ENCODE results near the gene CERK.
A peak's percentile ranks its signal among the peaks of the same experiment; 100 is the strongest.
"Not testable (repeated sequence)": the region's sequence is repeated elsewhere in the genome, so short reads cannot be mapped to it uniquely, and the experiment has no call there.

The CERK gene

GRCh38 chr22:46734213-46734722 is 3.8 kb downstream of the CERK start:
- not testable (repeated sequence) for H3K9me3 ChIP-seq (ENCODE audit: control extremely low read depth in 1 of 5, control insufficient read depth in 4 of 5, insufficient read depth in 2 of 5, low read depth in 1 of 5, low read length in 4 of 5); DNase-seq; H3K27ac ChIP-seq (ENCODE audit: insufficient read depth in 1 of 2, low read depth in 1 of 2, low read length in 2 of 2, poor library complexity in 1 of 2, severe bottlenecking in 2 of 2); H3K27me3 ChIP-seq (replicated peaks in 2 of 5; ENCODE audit: control insufficient read depth in 4 of 5, insufficient read depth in 5 of 5, low read length in 4 of 5)
- ChIA-PET CTCF (interaction anchor here (1.3 to 2.0 kb wide), 2 partner anchors 23 to 28 kb away, joined by 3 to 4 read pairs; partner anchors contain the start of gene TBC1D22A), POLR2A (interaction anchor here (1.0 kb wide), 1 partner anchor 28 kb away, joined by 4 read pairs; the partner anchor contains the start of gene TBC1D22A)
- peaks cover 2 to 16% (median 11%) of the 10 kb centered on the region in 4 experiments for H3K36me3 ChIP-seq (ENCODE audit: control insufficient read depth in 4 of 4, insufficient read depth in 4 of 4, low read length in 3 of 4)
- H3K4me3 ChIP-seq (ENCODE audit: control insufficient read depth in 1 of 7, extremely low read depth in 1 of 7, insufficient read depth in 4 of 7, low read depth in 2 of 7, low read length in 6 of 7) = peak overlapping the region in 2 of 7 experiments; percentile 11 to 90
- H3K4me1 ChIP-seq (ENCODE audit: control extremely low read depth in 1 of 4, control insufficient read depth in 4 of 4, insufficient read depth in 4 of 4, low read length in 3 of 4) = peaks cover 12 to 50% (median 39%) of the 10 kb centered on the region in 4 experiments
- 90% methylated on average over 11 of the region's 12 CpGs for WGBS (ENCODE audit: insufficient coverage)

GRCh38 chr22:46732513-46732912 is 5.5 kb downstream of the CERK start:
- CTCF ChIA-PET = interaction anchor here (0.9 to 1.2 kb wide), 3 partner anchors 10 to 53 kb away, joined by 3 read pairs; no protein-coding TSS in a partner anchor
- H3K4me1 ChIP-seq (ENCODE audit: control extremely low read depth in 1 of 4, control insufficient read depth in 4 of 4, insufficient read depth in 4 of 4, low read length in 3 of 4) = peaks cover 12 to 41% (median 31%) of the 10 kb centered on the region in 4 experiments
- no peak for DNase-seq

DNA sequence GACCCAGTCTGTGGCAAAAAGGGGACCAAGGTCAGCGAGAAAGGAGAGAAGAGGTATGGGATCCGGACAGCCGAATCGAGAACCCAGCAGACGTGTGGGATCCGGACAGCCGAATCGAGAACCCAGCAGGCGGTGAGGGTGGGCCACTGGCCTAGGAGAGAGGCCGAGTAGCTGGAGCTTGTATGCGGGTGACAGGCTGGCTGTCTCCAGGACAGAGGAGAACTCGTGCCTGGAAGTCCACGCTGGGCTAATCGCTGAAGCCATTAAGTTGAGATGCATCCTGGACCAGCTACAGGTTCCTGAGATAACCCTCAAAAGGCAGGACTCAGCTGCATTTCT is 6.0 kb downstream of the CERK start:
- Histone ChIP-seq H3K4me3 (ENCODE audit: control insufficient read depth in 1 of 7, extremely low read depth in 1 of 7, insufficient read depth in 4 of 7, low read depth in 2 of 7, low read length in 6 of 7) (no peak overlapping the region), H3K9me3 (ENCODE audit: control extremely low read depth in 1 of 5, control insufficient read depth in 4 of 5, insufficient read depth in 2 of 5, low read depth in 1 of 5, low read length in 4 of 5) (no peaks in the 10 kb centered on the region), H3K27ac (ENCODE audit: insufficient read depth in 1 of 2, low read depth in 1 of 2, low read length in 2 of 2, poor library complexity in 1 of 2, severe bottlenecking in 2 of 2) (peak overlapping the region in 1 of 2 experiments; percentile 34), H3K27me3 (replicated peaks in 2 of 5; ENCODE audit: control insufficient read depth in 4 of 5, insufficient read depth in 5 of 5, low read length in 4 of 5) (no peaks in the 10 kb centered on the region), H3K4me1 (ENCODE audit: control extremely low read depth in 1 of 4, control insufficient read depth in 4 of 4, insufficient read depth in 4 of 4, low read length in 3 of 4) (peaks cover 12 to 38% (median 28%) of the 10 kb centered on the region in 4 experiments), H3K36me3 (ENCODE audit: control insufficient read depth in 4 of 4, insufficient read depth in 4 of 4, low read length in 3 of 4) (peaks cover 7 to 33% (median 17%) of the 10 kb centered on the region in 4 experiments)
- ChIA-PET POLR2A (no interaction called here), CTCF (interaction anchor here (1.0 kb wide), 1 partner anchor 52 kb away, joined by 3 read pairs; no protein-coding TSS in a partner anchor)
- DNase-seq = no peak
- WGBS (ENCODE audit: insufficient coverage) = 97% methylated on average over 14 of the region's 14 CpGs

More at GRCh38 chr22:46732513-46732912, 5.5 kb downstream of the CERK start:
- Histone ChIP-seq H3K36me3 (ENCODE audit: control insufficient read depth in 4 of 4, insufficient read depth in 4 of 4, low read length in 3 of 4) (peaks cover 7 to 30% (median 17%) of the 10 kb centered on the region in 4 experiments), H3K27me3 (replicated peaks in 2 of 5; ENCODE audit: control insufficient read depth in 4 of 5, insufficient read depth in 5 of 5, low read length in 4 of 5) (no peaks in the 10 kb centered on the region), H3K9me3 (ENCODE audit: control extremely low read depth in 1 of 5, control insufficient read depth in 4 of 5, insufficient read depth in 2 of 5, low read depth in 1 of 5, low read length in 4 of 5) (no peaks in the 10 kb centered on the region), H3K4me3 (ENCODE audit: control insufficient read depth in 1 of 7, extremely low read depth in 1 of 7, insufficient read depth in 4 of 7, low read depth in 2 of 7, low read length in 6 of 7) (no peak overlapping the region), H3K27ac (ENCODE audit: insufficient read depth in 1 of 2, low read depth in 1 of 2, low read length in 2 of 2, poor library complexity in 1 of 2, severe bottlenecking in 2 of 2) (no peak overlapping the region)
- POLR2A ChIA-PET = interaction anchor here (0.5 kb wide), 1 partner anchor 122 kb away, joined by 5 read pairs; no protein-coding TSS in a partner anchor
- 71% methylated on average over 4 of the region's 7 CpGs for WGBS (ENCODE audit: insufficient coverage)

- ChIA-PET POLR2A (no interaction called here), CTCF (interaction anchor here (1.0 to 1.9 kb wide), 2 partner anchors 27 to 66 kb away, joined by 3 to 4 read pairs; no protein-coding TSS in a partner anchor)
- Histone ChIP-seq H3K27ac (ENCODE audit: insufficient read depth in 1 of 2, low read depth in 1 of 2, low read length in 2 of 2, poor library complexity in 1 of 2, severe bottlenecking in 2 of 2) (peak overlapping the region in 1 of 2 experiments; percentile 34), H3K4me1 (ENCODE audit: control extremely low read depth in 1 of 4, control insufficient read depth in 4 of 4, insufficient read depth in 4 of 4, low read length in 3 of 4) (peaks cover 9 to 32% (median 23%) of the 10 kb centered on the region in 4 experiments), H3K27me3 (replicated peaks in 2 of 5; ENCODE audit: control insufficient read depth in 4 of 5, insufficient read depth in 5 of 5, low read length in 4 of 5) (no peaks in the 10 kb centered on the region), H3K36me3 (ENCODE audit: control insufficient read depth in 4 of 4, insufficient read depth in 4 of 4, low read length in 3 of 4) (peaks cover 7 to 38% (median 19%) of the 10 kb centered on the region in 4 experiments), H3K9me3 (ENCODE audit: control extremely low read depth in 1 of 5, control insufficient read depth in 4 of 5, insufficient read depth in 2 of 5, low read depth in 1 of 5, low read length in 4 of 5) (no peaks in the 10 kb centered on the region), H3K4me3 (ENCODE audit: control insufficient read depth in 1 of 7, extremely low read depth in 1 of 7, insufficient read depth in 4 of 7, low read depth in 2 of 7, low read length in 6 of 7) (no peak overlapping the region)
- 93% methylated on average over 16 of the region's 22 CpGs for whole genome bisulfite sequencing (ENCODE audit: insufficient coverage)
- no peak for DNase-seq
Measured at GRCh38 chr22:46731246-46732040, 6.6 kb downstream of the CERK start.

- ChIA-PET POLR2A (no interaction called here), CTCF (interaction anchor here (1.0 to 1.9 kb wide), 2 partner anchors 28 to 66 kb away, joined by 3 to 4 read pairs; no protein-coding TSS in a partner anchor)
- no peak for DNase-seq
- no peaks in the 10 kb centered on the region for H3K9me3 ChIP-seq (ENCODE audit: control extremely low read depth in 1 of 5, control insufficient read depth in 4 of 5, insufficient read depth in 2 of 5, low read depth in 1 of 5, low read length in 4 of 5)
- 86% methylated on average over 5 of the region's 9 CpGs for WGBS (ENCODE audit: insufficient coverage)
- H3K4me3 ChIP-seq (ENCODE audit: control insufficient read depth in 1 of 7, extremely low read depth in 1 of 7, insufficient read depth in 4 of 7, low read depth in 2 of 7, low read length in 6 of 7) = no peak overlapping the region
- H3K36me3 ChIP-seq (ENCODE audit: control insufficient read depth in 4 of 4, insufficient read depth in 4 of 4, low read length in 3 of 4) = peaks cover 7 to 46% (median 27%) of the 10 kb centered on the region in 4 experiments
- H3K4me1 ChIP-seq (ENCODE audit: control extremely low read depth in 1 of 4, control insufficient read depth in 4 of 4, insufficient read depth in 4 of 4, low read length in 3 of 4) = peaks cover 7 to 25% (median 15%) of the 10 kb centered on the region in 4 experiments
- no peaks in the 10 kb centered on the region for H3K27me3 ChIP-seq (replicated peaks in 2 of 5; ENCODE audit: control insufficient read depth in 4 of 5, insufficient read depth in 5 of 5, low read length in 4 of 5)
- H3K27ac ChIP-seq (ENCODE audit: insufficient read depth in 1 of 2, low read depth in 1 of 2, low read length in 2 of 2, poor library complexity in 1 of 2, severe bottlenecking in 2 of 2) = peak overlapping the region in 1 of 2 experiments; percentile 14
Measured at GRCh38 chr22:46730568-46731245, 7.3 kb downstream of the CERK start.

DNA sequence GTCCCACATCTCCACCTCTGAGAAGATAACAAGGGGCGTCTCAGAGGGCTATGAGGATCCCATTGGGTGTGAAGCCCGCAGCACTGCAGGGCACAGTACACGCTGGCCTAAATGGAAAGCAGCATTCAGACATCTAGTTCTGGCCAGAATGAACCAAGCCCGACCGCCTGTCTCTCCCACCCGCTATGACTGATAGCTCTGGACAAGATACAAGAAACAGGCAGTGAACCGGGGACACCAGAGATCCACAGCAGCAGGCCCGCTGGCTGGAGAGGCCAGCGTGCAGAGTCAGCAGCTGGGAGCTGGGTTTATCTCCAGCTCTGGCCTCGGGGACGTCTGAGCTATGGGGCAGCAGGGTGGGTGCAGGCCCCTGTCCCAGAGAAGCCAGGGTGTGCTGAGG is 9.6 kb downstream of the CERK start:
- Histone ChIP-seq H3K4me3 (ENCODE audit: control insufficient read depth in 1 of 7, extremely low read depth in 1 of 7, insufficient read depth in 4 of 7, low read depth in 2 of 7, low read length in 6 of 7) (no peak overlapping the region), H3K9me3 (ENCODE audit: control extremely low read depth in 1 of 5, control insufficient read depth in 4 of 5, insufficient read depth in 2 of 5, low read depth in 1 of 5, low read length in 4 of 5) (no peaks in the 10 kb centered on the region), H3K36me3 (ENCODE audit: control insufficient read depth in 4 of 4, insufficient read depth in 4 of 4, low read length in 3 of 4) (peaks cover 9 to 59% (median 38%) of the 10 kb centered on the region in 4 experiments), H3K27ac (ENCODE audit: insufficient read depth in 1 of 2, low read depth in 1 of 2, low read length in 2 of 2, poor library complexity in 1 of 2, severe bottlenecking in 2 of 2) (peak overlapping the region in 1 of 2 experiments; percentile 1), H3K27me3 (replicated peaks in 2 of 5; ENCODE audit: control insufficient read depth in 4 of 5, insufficient read depth in 5 of 5, low read length in 4 of 5) (no peaks in the 10 kb centered on the region), H3K4me1 (ENCODE audit: control extremely low read depth in 1 of 4, control insufficient read depth in 4 of 4, insufficient read depth in 4 of 4, low read length in 3 of 4) (peaks cover 0 to 9% (median 4%) of the 10 kb centered on the region in 4 experiments)
- no peak for DNase-seq
- CTCF ChIA-PET = no interaction called here
- POLR2A ChIA-PET = no interaction called here
- 97% methylated on average over 11 of the region's 11 CpGs for WGBS (ENCODE audit: insufficient coverage)
